Right renal pelvis (tissue), 4 donors: ENCODE results near the gene GTF3C4. TPM values are rescaled to one million over a fixed set of nuclear protein-coding genes. Genes with fewer than 3 reads are reported as not detected.

Source experiments
- DNase-seq, 4 donors: peaks; one replicate each; pipeline ENCODE4 v3.0.0-alpha.2; 2013; ENCODE audit warnings: low read depth in 4 of 4, low spot score in 3 of 4, missing footprints in 1 of 4
- polyA plus RNA-seq, 4 donors: library from polyadenylated mRNA; unstranded; fragments of 120-200 nt; gene quantifications; one replicate each; pipeline ENCODE4 v1.2.1, GENCODE V29; 2013; ENCODE audit not compliant: insufficient read length in 4 of 4

The GTF3C4 gene
- polyA plus RNA-seq = 10 to 100 TPM; 25.0 to 28.8 (median 28.6) TPM

- no peak for DNase-seq
Observed at GRCh38 chr9:132670457-132671391, at the start of gene GTF3C4. Gene GTF3C4 (plus strand): TSS chr9:132670464. CDS start chr9:132670599, 135 bp downstream.

- peak; percentile 5 to 20 (median 12) for DNase-seq
Observed at GRCh38 chr9:132622159-132622558, 48.1 kb upstream of the GTF3C4 start.

GRCh38 chr9:132626285-132626684, 44.0 kb upstream of the GTF3C4 start:
- no peak for DNase-seq

- DNase-seq = no peak
Observed at GRCh38 chr9:132627106-132627505, 43.2 kb upstream of the GTF3C4 start.

- DNase-seq = no peak
Observed at GRCh38 chr9:132627594-132627993, 42.7 kb upstream of the GTF3C4 start.

GRCh38 chr9:132628746-132629145, 41.5 kb upstream of the GTF3C4 start:
- no peak for DNase-seq

- no peak for DNase-seq
Observed at GRCh38 chr9:132630116-132630515, 40.1 kb upstream of the GTF3C4 start.

- no peak for DNase-seq
Observed at GRCh38 chr9:132630811-132631210, 39.5 kb upstream of the GTF3C4 start.

GRCh38 chr9:132631280-132631679, 39.0 kb upstream of the GTF3C4 start:
- DNase-seq = no peak

GRCh38 chr9:132631685-132632084, 38.6 kb upstream of the GTF3C4 start:
- DNase-seq = no peak

GRCh38 chr9:132632413-132633129, 37.7 kb upstream of the GTF3C4 start:
- no peak for DNase-seq

- no peak for DNase-seq
Observed at GRCh38 chr9:132634327-132634726, 35.9 kb upstream of the GTF3C4 start.

GRCh38 chr9:132637351-132637750, 32.9 kb upstream of the GTF3C4 start:
- no peak for DNase-seq

- DNase-seq = no peak
Observed at GRCh38 chr9:132637801-132638200, 32.5 kb upstream of the GTF3C4 start.

- DNase-seq = no peak
Observed at GRCh38 chr9:132638240-132638639, 32.0 kb upstream of the GTF3C4 start.

GRCh38 chr9:132639322-132639721, 30.9 kb upstream of the GTF3C4 start:
- DNase-seq = no peak

GRCh38 chr9:132641216-132641615, 29.0 kb upstream of the GTF3C4 start:
- no peak for DNase-seq

- no peak for DNase-seq
Observed at GRCh38 chr9:132644251-132644650, 26.0 kb upstream of the GTF3C4 start.

- DNase-seq = no peak
Observed at GRCh38 chr9:132645306-132645705, 25.0 kb upstream of the GTF3C4 start.

GRCh38 chr9:132645711-132646110, 24.6 kb upstream of the GTF3C4 start:
- no peak for DNase-seq

GRCh38 chr9:132646726-132647125, 23.5 kb upstream of the GTF3C4 start:
- DNase-seq = no peak

GRCh38 chr9:132647355-132647754, 22.9 kb upstream of the GTF3C4 start:
- DNase-seq = no peak
